Loucy (cell line): ENCODE results near the gene OBI1.

ENCODE experiments used
- CTCF ChIP-seq: fragments of 200-600 bp; sonication (generic); conservative IDR thresholded peaks from 2 replicates; pipeline ENCODE4 v1.5.1; 2014; ENCODE audit warnings: mild to moderate bottlenecking, antibody characterized with exemption, low read length
- EZH2phosphoT487 ChIP-seq: fragments of 200-600 bp; IDR thresholded peaks from 2 replicates; pipeline ENCODE4 v1.6.1; 2018; ENCODE audit warnings: antibody characterized with exemption, mild to moderate bottlenecking, moderate library complexity, borderline replicate concordance

- TF ChIP-seq CTCF (no peak), EZH2phosphoT487 (no peak)
These were observed 8.8 kb downstream of the OBI1 start for GRCh38 chr13:78649997-78650716.
